GM15510 (cell line): ENCODE measurements around the gene AEN.

Experiments used
- POLR2A ChIP-seq: IDR thresholded peaks from 3 replicates; pipeline ENCODE4 v1.6.1; 2011; ENCODE audit warnings: borderline replicate concordance; ENCODE audit not compliant: insufficient read length; ENCODE audit errors: extremely low read depth

The AEN gene

GRCh38 chr15:88661761-88662556 lies 40.8 kb downstream of the AEN start:
- TF ChIP-seq POLR2A = no peak

- TF ChIP-seq POLR2A = no peak
These were observed 42.0 kb downstream of the AEN start for GRCh38 chr15:88663141-88663621.

DNA sequence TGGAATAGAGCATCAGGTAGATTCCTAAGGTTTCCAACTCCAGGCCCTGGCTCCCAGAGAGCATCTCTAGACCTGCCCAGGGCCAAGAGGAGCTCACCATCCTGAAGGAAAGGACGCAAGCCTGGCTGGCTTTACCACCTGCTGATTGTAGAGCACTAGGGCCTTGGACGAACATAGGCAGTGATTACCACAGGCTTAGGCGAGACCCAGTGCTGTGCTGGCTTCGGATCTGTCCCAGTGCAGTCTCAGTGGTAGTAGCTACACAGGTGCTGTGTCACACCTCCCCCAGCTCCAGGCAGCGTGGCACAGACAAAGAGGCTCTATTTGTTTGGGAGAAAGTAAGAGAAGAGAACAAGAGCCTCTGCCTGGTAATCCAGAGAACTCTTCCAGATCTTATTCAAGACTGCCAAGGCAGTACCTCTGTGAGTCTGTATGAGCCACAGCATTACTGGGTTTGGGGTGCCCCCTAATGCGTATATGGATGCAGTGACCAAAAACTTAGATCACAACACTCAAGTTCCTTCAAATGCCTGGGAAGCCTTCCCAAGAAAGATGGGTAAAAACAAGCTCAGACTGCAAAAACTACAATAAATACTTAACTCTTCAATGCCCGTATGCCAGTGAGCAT lies 43.1 kb downstream of the AEN start:
- no peak for TF ChIP-seq POLR2A

GRCh38 chr15:88674661-88675060 lies 53.5 kb downstream of the AEN start:
- TF ChIP-seq POLR2A = no peak

GRCh38 chr15:88678755-88679154 lies 57.6 kb downstream of the AEN start:
- no peak for TF ChIP-seq POLR2A

- TF ChIP-seq POLR2A = no peak
These were observed 59.3 kb downstream of the AEN start for GRCh38 chr15:88680241-88681001.

DNA sequence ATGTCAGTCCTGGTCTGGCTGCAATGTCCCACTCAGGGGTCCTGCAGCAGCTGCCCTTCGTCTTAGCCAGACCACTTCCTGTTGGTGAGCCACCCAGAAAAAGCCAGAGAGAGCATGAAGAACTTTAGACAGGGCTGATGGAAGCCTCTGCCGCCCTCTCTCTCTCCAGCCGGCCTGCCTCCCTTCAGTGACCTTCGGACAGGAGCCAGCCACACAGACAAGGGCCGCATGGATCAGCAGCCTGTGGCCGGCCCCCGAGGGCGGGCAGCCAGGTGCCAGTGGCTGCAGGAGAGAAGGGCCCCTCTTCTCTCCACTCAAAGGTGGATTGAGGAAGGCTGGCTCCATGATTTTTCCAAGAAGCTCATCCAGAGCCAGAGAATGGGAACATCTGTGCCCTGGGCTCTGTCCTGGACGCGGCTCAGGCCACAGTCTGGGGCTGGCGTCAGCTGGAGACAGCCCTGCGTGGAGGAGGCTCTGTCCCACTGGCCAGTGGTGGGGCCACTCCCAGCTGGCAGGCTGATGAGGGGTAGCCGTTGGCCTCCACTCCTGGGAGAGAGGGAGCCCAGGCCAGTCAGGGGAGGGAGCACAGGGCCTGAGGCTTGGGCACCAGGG lies 60.6 kb downstream of the AEN start:
- TF ChIP-seq POLR2A = no peak
